ENCODE data around the gene NUBPL.

DNA sequence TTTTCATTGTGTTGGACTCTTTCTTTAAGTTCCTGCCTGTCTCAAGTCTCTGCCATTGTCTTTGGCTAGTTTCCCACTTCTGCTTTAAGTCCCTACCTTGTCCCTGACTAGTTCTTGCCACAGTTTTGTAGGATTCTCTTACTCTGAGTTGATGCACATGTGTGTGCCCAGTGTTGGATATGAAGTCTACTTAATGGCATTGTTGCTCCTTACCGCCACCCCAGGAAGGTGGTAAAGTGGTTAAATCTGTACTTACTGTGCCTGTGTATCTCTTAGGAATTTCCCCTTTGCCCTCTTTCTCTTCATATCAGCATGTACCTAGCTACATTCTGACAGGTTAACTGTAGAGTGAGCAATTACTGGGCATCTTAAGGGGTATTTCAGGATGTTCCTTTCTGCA is 227.1 kb downstream of the NUBPL start:
- no peak for TF ChIP-seq POLR2A (IDR thresholded peaks at IDR 0.05; ENCODE audit: low read depth, low read length)
- TF ChIP-seq SPI1 (IDR thresholded peaks at IDR 0.05; ENCODE audit: low read depth, low read length): peak; percentile 38
